Astrocyte (in vitro differentiated cells and primary cell): ENCODE results near the gene DGUOK. TPM values are rescaled to one million over a fixed set of nuclear protein-coding genes. Genes with fewer than 3 reads are reported as not detected.

Experiments
- DNase-seq: peaks from one replicate; pipeline ENCODE4 v3.0.0-alpha.2; 2010; ENCODE audit warnings: low read depth
- FAIRE-seq: peaks from 2 replicates; lab custom pipeline; 2011; peaks lifted over from hg19 to GRCh38; lab: Jason Lieb, UNC
- H2AFZ ChIP-seq: 2 replicates; pipeline ENCODE4 v1.6.0; 2012; ENCODE audit warnings: low read depth, low read length, inconsistent platforms
- H3K27ac ChIP-seq: 2 replicates; pipeline ENCODE4 v1.5.1; 2011; ENCODE audit warnings: low read depth, low read length, inconsistent platforms
- H3K27me3 ChIP-seq: 2 replicates; pipeline ENCODE4 v1.6.0; 2011; ENCODE audit warnings: low read length, inconsistent platforms; ENCODE audit not compliant: insufficient read depth
- H3K36me3 ChIP-seq: 2 replicates; pipeline ENCODE4 v1.5.1; 2011; ENCODE audit warnings: low read length, inconsistent platforms; ENCODE audit not compliant: insufficient read depth
- H3K4me1 ChIP-seq: 2 replicates; pipeline ENCODE4 v1.5.1; 2011; ENCODE audit warnings: low read length, inconsistent platforms; ENCODE audit not compliant: insufficient read depth
- H3K4me2 ChIP-seq: 2 replicates; pipeline ENCODE4 v1.6.0; 2012; ENCODE audit warnings: low read length, inconsistent platforms
- H3K4me3 ChIP-seq: 2 replicates; pipeline ENCODE4 v1.5.1; 2011; ENCODE audit warnings: low read depth, mild to moderate bottlenecking, low read length, inconsistent platforms; ENCODE audit not compliant: insufficient read depth
- H3K79me2 ChIP-seq: 2 replicates; pipeline ENCODE4 v1.6.0; 2012; ENCODE audit warnings: mild to moderate bottlenecking, low read length, inconsistent platforms; ENCODE audit not compliant: insufficient read depth
- H3K9ac ChIP-seq: 2 replicates; pipeline ENCODE4 v1.6.0; 2012; ENCODE audit warnings: mild to moderate bottlenecking, low read length, inconsistent platforms
- H3K9me3 ChIP-seq: 2 replicates; pipeline ENCODE4 v1.5.1; 2012; ENCODE audit warnings: low read depth, mild to moderate bottlenecking, low read length, inconsistent platforms; ENCODE audit not compliant: insufficient read depth
- H4K20me1 ChIP-seq: 2 replicates; pipeline ENCODE4 v1.6.0; 2012; ENCODE audit warnings: low read length, inconsistent platforms; ENCODE audit not compliant: insufficient read depth
- H3K27ac Mint-ChIP-seq: one replicate; pipeline ENCODE4 v1.8.0; 2021; ENCODE audit warnings: mild to moderate bottlenecking, mixed read lengths; ENCODE audit not compliant: unreplicated experiment
- H3K27me3 Mint-ChIP-seq: one replicate; pipeline ENCODE4 v1.8.0; 2021; ENCODE audit warnings: low read depth, mixed read lengths; ENCODE audit not compliant: unreplicated experiment
- H3K36me3 Mint-ChIP-seq: one replicate; pipeline ENCODE4 v1.8.0; 2021; ENCODE audit warnings: low read depth, mixed read lengths; ENCODE audit not compliant: unreplicated experiment
- H3K4me1 Mint-ChIP-seq: one replicate; pipeline ENCODE4 v1.8.0; 2021; ENCODE audit warnings: low read depth, mixed read lengths; ENCODE audit not compliant: unreplicated experiment
- H3K4me3 Mint-ChIP-seq: one replicate; pipeline ENCODE4 v1.8.0; 2021; ENCODE audit warnings: mild to moderate bottlenecking, moderate library complexity, mixed read lengths; ENCODE audit not compliant: unreplicated experiment
- H3K9me3 Mint-ChIP-seq: one replicate; pipeline ENCODE4 v1.8.0; 2021; ENCODE audit warnings: mild to moderate bottlenecking, mixed read lengths; ENCODE audit not compliant: unreplicated experiment
- CTCF ChIP-seq: IDR thresholded peaks from 2 replicates; pipeline ENCODE4 v1.5.1; 2011; ENCODE audit warnings: low read depth, mild to moderate bottlenecking, inconsistent platforms, low read length, moderate library complexity; ENCODE audit not compliant: insufficient read depth
- EZH2 ChIP-seq: IDR thresholded peaks from 2 replicates; pipeline ENCODE4 v1.6.1; 2012; ENCODE audit warnings: mild to moderate bottlenecking, low read length, inconsistent platforms; ENCODE audit not compliant: insufficient read depth
- total RNA-seq: library from RNA; stranded (reverse); gene quantifications from 2 replicates; pipeline ENCODE4 v1.2.1, GENCODE V29; 2021

The DGUOK gene
- total RNA-seq, 1 donor from 2014 or later, result 84.8 TPM

DNA sequence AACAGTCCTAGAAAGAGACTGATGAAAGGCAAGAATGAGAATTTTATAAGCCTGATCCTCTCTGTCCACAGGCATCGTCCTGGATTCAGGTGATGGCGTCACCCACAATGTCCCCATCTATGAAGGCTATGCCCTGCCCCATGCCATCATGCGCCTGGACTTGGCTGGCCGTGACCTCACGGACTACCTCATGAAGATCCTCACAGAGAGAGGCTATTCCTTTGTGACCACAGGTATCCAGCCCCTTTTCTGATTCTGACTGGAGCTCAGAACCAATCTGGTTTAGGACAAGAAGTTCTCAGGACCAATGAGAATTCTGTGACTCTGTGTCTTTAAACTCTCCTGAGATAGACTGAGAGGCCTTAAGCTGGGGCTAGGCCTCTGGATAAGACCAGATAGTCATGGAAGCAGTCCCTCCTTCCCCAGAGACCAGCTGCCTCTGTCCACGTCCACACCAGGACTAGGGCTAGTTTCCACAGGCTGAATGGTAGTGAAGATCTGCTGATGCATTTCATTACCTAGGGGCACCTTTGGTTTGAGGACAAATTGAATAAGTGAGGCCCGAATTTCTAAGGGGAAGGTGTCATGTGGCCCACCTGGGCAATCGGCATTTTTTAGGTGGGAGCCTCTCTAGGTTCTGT, 13.1 kb upstream of the DGUOK start:
- Mint-ChIP-seq H3K4me1 (no peaks in the 10 kb centered on the region), H3K27ac (no peak overlapping the region), H3K27me3 (peaks cover 3% of the 10 kb centered on the region), H3K36me3 (peaks cover 12% of the 10 kb centered on the region), H3K4me3 (no peak overlapping the region), H3K9me3 (peaks cover 3% of the 10 kb centered on the region)
- H3K4me3 ChIP-seq, result no peak overlapping the region
- DNase-seq, result no peak
- FAIRE-seq, result no peak
- no peak overlapping the region for H3K4me2 ChIP-seq
- no peak overlapping the region for H2AFZ ChIP-seq
- TF ChIP-seq EZH2, result no peak
- TF ChIP-seq CTCF, result no peak
- H3K27ac ChIP-seq, result no peak overlapping the region
- no peaks in the 10 kb centered on the region for H3K79me2 ChIP-seq
- H3K36me3 ChIP-seq, result peaks cover 11% of the 10 kb centered on the region
- H3K9me3 ChIP-seq, result no peaks in the 10 kb centered on the region
- peaks cover 7% of the 10 kb centered on the region for H4K20me1 ChIP-seq
- peaks cover 16% of the 10 kb centered on the region for H3K27me3 ChIP-seq
- H3K4me1 ChIP-seq, result no peaks in the 10 kb centered on the region
- H3K9ac ChIP-seq, result no peak overlapping the region

GRCh38 chr2:73914667-73915066, 12.0 kb upstream of the DGUOK start:
- Histone ChIP-seq H3K4me3 (no peak overlapping the region), H3K27me3 (peaks cover 17% of the 10 kb centered on the region), H3K79me2 (no peaks in the 10 kb centered on the region), H3K9me3 (no peaks in the 10 kb centered on the region), H3K9ac (no peak overlapping the region), H2AFZ (no peak overlapping the region), H3K36me3 (peaks cover 11% of the 10 kb centered on the region), H3K4me1 (no peaks in the 10 kb centered on the region), H4K20me1 (no peaks in the 10 kb centered on the region), H3K4me2 (no peak overlapping the region), H3K27ac (no peak overlapping the region)
- no peaks in the 10 kb centered on the region for H3K4me1 Mint-ChIP-seq
- TF ChIP-seq CTCF, result no peak
- no peak for TF ChIP-seq EZH2
- peaks cover 11% of the 10 kb centered on the region for H3K36me3 Mint-ChIP-seq
- H3K27me3 Mint-ChIP-seq, result peaks cover 3% of the 10 kb centered on the region
- FAIRE-seq (no peak), DNase-seq (no peak)
- no peak overlapping the region for H3K27ac Mint-ChIP-seq
- peaks cover 3% of the 10 kb centered on the region for H3K9me3 Mint-ChIP-seq
- H3K4me3 Mint-ChIP-seq, result no peak overlapping the region

DNA sequence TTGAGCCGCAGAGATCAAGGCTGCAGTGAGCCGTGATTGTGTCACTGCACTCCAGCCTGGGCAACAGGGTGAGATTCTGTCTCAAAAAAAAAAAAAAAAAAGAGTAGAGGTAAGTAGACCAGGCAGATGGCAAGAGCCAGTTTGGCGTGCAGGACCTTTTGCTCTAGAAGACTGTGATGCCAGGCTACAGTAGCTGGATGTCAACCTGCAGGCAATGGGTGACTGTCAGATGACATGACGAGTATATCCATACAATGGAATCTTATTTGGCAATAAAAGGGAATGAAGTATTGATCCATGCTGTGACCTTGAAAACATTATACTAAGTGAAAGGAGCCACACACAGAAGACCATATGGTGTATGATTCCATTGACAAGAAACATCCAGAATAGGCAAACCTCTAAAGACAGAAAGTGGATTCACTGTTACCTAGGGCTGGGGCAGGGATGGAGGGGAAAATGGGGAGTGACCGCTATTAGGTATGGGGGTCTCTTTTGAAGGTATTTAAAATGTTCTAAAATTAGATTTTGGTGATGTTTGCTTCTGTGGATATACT, 11.2 kb upstream of the DGUOK start:
- TF ChIP-seq CTCF (no peak), EZH2 (no peak)
- Mint-ChIP-seq H3K36me3 (peaks cover 13% of the 10 kb centered on the region), H3K4me1 (no peaks in the 10 kb centered on the region), H3K4me3 (no peak overlapping the region), H3K27me3 (peaks cover 3% of the 10 kb centered on the region), H3K9me3 (peaks cover 3% of the 10 kb centered on the region), H3K27ac (no peak overlapping the region)
- Histone ChIP-seq H3K9me3 (no peaks in the 10 kb centered on the region), H3K4me3 (no peak overlapping the region), H3K4me1 (no peaks in the 10 kb centered on the region), H3K9ac (no peak overlapping the region), H3K36me3 (peaks cover 11% of the 10 kb centered on the region), H3K27ac (no peak overlapping the region), H4K20me1 (no peaks in the 10 kb centered on the region), H3K4me2 (no peak overlapping the region), H3K79me2 (no peaks in the 10 kb centered on the region), H2AFZ (no peak overlapping the region), H3K27me3 (peaks cover 17% of the 10 kb centered on the region)
- FAIRE-seq (no peak), DNase-seq (no peak)
